ENCODE measurements around the gene CD93. TPM values are rescaled to one million over a fixed set of nuclear protein-coding genes. Genes with fewer than 3 reads are reported as not detected.

CD93 gene
- total RNA-seq, 1 donor from 2014 or later = 139 TPM

GRCh38 chr20:23120936-23121750 lies 35.0 kb upstream of the CD93 start:
- Mint-ChIP-seq H3K9me3 (ENCODE audit: unreplicated experiment) (no peaks in the 10 kb centered on the region), H3K36me3 (ENCODE audit: low read depth, unreplicated experiment) (peaks cover 3% of the 10 kb centered on the region), H3K4me1 (ENCODE audit: unreplicated experiment) (peaks cover 49% of the 10 kb centered on the region), H3K4me3 (ENCODE audit: unreplicated experiment) (no peak overlapping the region), H3K27ac (ENCODE audit: unreplicated experiment) (no peak overlapping the region), H3K27me3 (ENCODE audit: unreplicated experiment) (peaks cover 10% of the 10 kb centered on the region)
- TF ChIP-seq, protein P1, sequence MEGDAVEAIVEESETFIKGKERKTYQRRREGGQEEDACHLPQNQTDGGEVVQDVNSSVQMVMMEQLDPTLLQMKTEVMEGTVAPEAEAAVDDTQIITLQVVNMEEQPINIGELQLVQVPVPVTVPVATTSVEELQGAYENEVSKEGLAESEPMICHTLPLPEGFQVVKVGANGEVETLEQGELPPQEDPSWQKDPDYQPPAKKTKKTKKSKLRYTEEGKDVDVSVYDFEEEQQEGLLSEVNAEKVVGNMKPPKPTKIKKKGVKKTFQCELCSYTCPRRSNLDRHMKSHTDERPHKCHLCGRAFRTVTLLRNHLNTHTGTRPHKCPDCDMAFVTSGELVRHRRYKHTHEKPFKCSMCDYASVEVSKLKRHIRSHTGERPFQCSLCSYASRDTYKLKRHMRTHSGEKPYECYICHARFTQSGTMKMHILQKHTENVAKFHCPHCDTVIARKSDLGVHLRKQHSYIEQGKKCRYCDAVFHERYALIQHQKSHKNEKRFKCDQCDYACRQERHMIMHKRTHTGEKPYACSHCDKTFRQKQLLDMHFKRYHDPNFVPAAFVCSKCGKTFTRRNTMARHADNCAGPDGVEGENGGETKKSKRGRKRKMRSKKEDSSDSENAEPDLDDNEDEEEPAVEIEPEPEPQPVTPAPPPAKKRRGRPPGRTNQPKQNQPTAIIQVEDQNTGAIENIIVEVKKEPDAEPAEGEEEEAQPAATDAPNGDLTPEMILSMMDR (IDR thresholded peaks at IDR 0.05; ENCODE audit: unreplicated experiment) = no peak
- DNase-seq (ENCODE audit: low spot score) = no peak

GRCh38 chr20:23120261-23120660 lies 34.1 kb upstream of the CD93 start:
- TF ChIP-seq, protein P1 (IDR thresholded peaks at IDR 0.05; ENCODE audit: unreplicated experiment) = no peak
- Mint-ChIP-seq H3K27ac (ENCODE audit: unreplicated experiment) (no peak overlapping the region), H3K4me3 (ENCODE audit: unreplicated experiment) (no peak overlapping the region), H3K36me3 (ENCODE audit: low read depth, unreplicated experiment) (peaks cover 3% of the 10 kb centered on the region), H3K9me3 (ENCODE audit: unreplicated experiment) (no peaks in the 10 kb centered on the region), H3K27me3 (ENCODE audit: unreplicated experiment) (peaks cover 10% of the 10 kb centered on the region), H3K4me1 (ENCODE audit: unreplicated experiment) (peaks cover 40% of the 10 kb centered on the region)
- no peak for DNase-seq (ENCODE audit: low spot score)

DNA sequence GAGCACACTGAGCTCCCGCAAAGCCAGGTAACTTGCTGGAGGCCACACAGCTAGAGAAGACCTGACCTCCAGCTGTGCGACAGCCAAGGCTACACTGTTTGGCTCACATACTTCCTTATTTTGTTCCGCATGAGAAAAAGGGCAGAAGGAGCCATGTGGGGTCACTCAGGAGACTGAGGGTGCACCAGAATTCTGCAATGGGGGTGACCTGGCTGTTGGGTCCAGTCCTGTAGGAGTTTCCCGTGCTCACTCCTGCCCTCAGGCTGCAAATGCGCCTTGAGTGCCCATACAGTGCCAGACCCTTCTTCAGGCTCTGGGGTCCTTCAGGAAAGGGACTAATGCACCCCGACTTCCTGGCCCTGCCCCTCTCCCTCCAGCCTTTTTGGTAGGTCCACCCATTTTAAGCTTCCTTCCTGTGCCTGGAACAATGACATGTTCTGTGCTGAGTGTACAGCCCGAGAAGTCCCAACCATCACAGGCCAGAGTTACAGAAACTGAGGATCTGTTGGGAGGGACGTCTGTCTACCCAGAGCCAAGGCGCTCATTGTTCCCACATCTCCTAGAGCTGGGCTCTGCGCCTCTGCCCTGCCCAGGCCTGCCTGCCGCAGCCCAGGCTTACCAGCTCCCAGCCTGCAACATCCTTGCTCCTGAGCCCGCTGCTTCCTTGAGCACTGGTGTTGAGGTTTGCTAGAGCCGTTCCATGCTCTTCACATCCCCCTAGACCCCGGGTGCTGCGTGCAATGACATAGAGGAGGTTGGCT lies 33.5 kb upstream of the CD93 start:
- Mint-ChIP-seq H3K4me1 (ENCODE audit: unreplicated experiment) (peaks cover 35% of the 10 kb centered on the region), H3K27ac (ENCODE audit: unreplicated experiment) (no peak overlapping the region), H3K27me3 (ENCODE audit: unreplicated experiment) (peaks cover 4% of the 10 kb centered on the region), H3K36me3 (ENCODE audit: low read depth, unreplicated experiment) (peaks cover 3% of the 10 kb centered on the region), H3K4me3 (ENCODE audit: unreplicated experiment) (no peak overlapping the region), H3K9me3 (ENCODE audit: unreplicated experiment) (no peaks in the 10 kb centered on the region)
- no peak for DNase-seq (ENCODE audit: low spot score)
- TF ChIP-seq, protein P1 (IDR thresholded peaks at IDR 0.05; ENCODE audit: unreplicated experiment) = no peak

- H3K27me3 Mint-ChIP-seq (ENCODE audit: unreplicated experiment) = peaks cover 5% of the 10 kb centered on the region
- no peak for DNase-seq (ENCODE audit: low spot score)
- no peak overlapping the region for H3K27ac Mint-ChIP-seq (ENCODE audit: unreplicated experiment)
- H3K9me3 Mint-ChIP-seq (ENCODE audit: unreplicated experiment) = no peaks in the 10 kb centered on the region
- H3K4me3 Mint-ChIP-seq (ENCODE audit: unreplicated experiment) = no peak overlapping the region
- H3K36me3 Mint-ChIP-seq (ENCODE audit: low read depth, unreplicated experiment) = peaks cover 3% of the 10 kb centered on the region
- H3K4me1 Mint-ChIP-seq (ENCODE audit: unreplicated experiment) = peaks cover 35% of the 10 kb centered on the region
- TF ChIP-seq, protein P1 (IDR thresholded peaks at IDR 0.05; ENCODE audit: unreplicated experiment) = no peak
These were observed 32.6 kb upstream of the CD93 start for GRCh38 chr20:23118766-23119165.

GRCh38 chr20:23118144-23118543 lies 32.0 kb upstream of the CD93 start:
- TF ChIP-seq, protein P1 (IDR thresholded peaks at IDR 0.05; ENCODE audit: unreplicated experiment) = no peak
- H3K27ac Mint-ChIP-seq (ENCODE audit: unreplicated experiment) = no peak overlapping the region
- H3K4me1 Mint-ChIP-seq (ENCODE audit: unreplicated experiment) = peaks cover 41% of the 10 kb centered on the region
- no peak overlapping the region for H3K4me3 Mint-ChIP-seq (ENCODE audit: unreplicated experiment)
- no peaks in the 10 kb centered on the region for H3K9me3 Mint-ChIP-seq (ENCODE audit: unreplicated experiment)
- H3K27me3 Mint-ChIP-seq (ENCODE audit: unreplicated experiment) = peaks cover 5% of the 10 kb centered on the region
- DNase-seq (ENCODE audit: low spot score) = no peak
- peaks cover 3% of the 10 kb centered on the region for H3K36me3 Mint-ChIP-seq (ENCODE audit: low read depth, unreplicated experiment)

Data from endothelial cell (in vitro differentiated cells).